Common myeloid progenitor, CD34-positive (primary cell): ENCODE results near the gene UHMK1.

Experiments used
- CTCF ChIA-PET: fragments of 350-600 bp; sonication (Branson Sonifier 250); formaldehyde crosslinking; loops from one replicate; lab custom pipeline; 2021; ENCODE audit warnings: antibody characterized with exemption; lab: Charles Lee
- POLR2A ChIA-PET: fragments of 350-600 bp; sonication (Branson Sonifier 250); formaldehyde crosslinking; loops from one replicate; lab custom pipeline; 2021; ENCODE audit warnings: antibody characterized with exemption; lab: Charles Lee
- DNase-seq, 3 donors: peaks; one replicate each; pipeline versions ENCODE4 v3.0.0 to v3.0.0-alpha.2; 2013
- H3K27ac ChIP-seq, 2 experiments: 1 replicate in 1 of 2; 2 replicates in 1 of 2; pipeline ENCODE4 v1.7.0; 2013; ENCODE audit warnings: inconsistent platforms in 2 of 2, low read length in 2 of 2, mild to moderate bottlenecking in 2 of 2, low read depth in 1 of 2, moderate library complexity in 1 of 2; ENCODE audit not compliant: severe bottlenecking in 2 of 2, insufficient read depth in 1 of 2, poor library complexity in 1 of 2
- H3K27me3 ChIP-seq, 5 experiments: replicated peaks in 2 of 5; 1 replicate in 3 of 5; 2 replicates in 2 of 5; pipeline versions ENCODE4 v1.6.1 to v1.7.0; 2013; ENCODE audit warnings: low read length in 4 of 5, mild to moderate bottlenecking in 2 of 5, moderate library complexity in 2 of 5, inconsistent platforms in 1 of 5; ENCODE audit not compliant: insufficient read depth in 5 of 5, control insufficient read depth in 4 of 5
- H3K36me3 ChIP-seq, 4 experiments: 1 replicate in 2 of 4; 2 replicates in 2 of 4; pipeline versions ENCODE4 v1.6.1 to v1.7.0; 2013; ENCODE audit warnings: low read length in 3 of 4, control low read depth in 1 of 4, mild to moderate bottlenecking in 1 of 4; ENCODE audit not compliant: control insufficient read depth in 4 of 4, insufficient read depth in 4 of 4
- H3K4me1 ChIP-seq, 4 experiments: 1 replicate in 3 of 4; 2 replicates in 1 of 4; pipeline versions ENCODE4 v1.6.1 to v1.7.1; 2013; ENCODE audit warnings: low read length in 3 of 4, mild to moderate bottlenecking in 3 of 4, control low read depth in 1 of 4, inconsistent platforms in 1 of 4, moderate library complexity in 1 of 4; ENCODE audit not compliant: control insufficient read depth in 4 of 4, insufficient read depth in 4 of 4; ENCODE audit errors: control extremely low read depth in 1 of 4
- H3K4me3 ChIP-seq, 7 experiments: 1 replicate in 4 of 7; 2 replicates in 3 of 7; pipeline versions ENCODE4 v1.5.1 to v1.7.0; 2013; ENCODE audit warnings: mild to moderate bottlenecking in 7 of 7, low read length in 6 of 7, moderate library complexity in 6 of 7, inconsistent platforms in 2 of 7, low read depth in 2 of 7, control low read depth in 1 of 7; ENCODE audit not compliant: insufficient read depth in 4 of 7, control insufficient read depth in 1 of 7; ENCODE audit errors: extremely low read depth in 1 of 7
- H3K9me3 ChIP-seq, 5 experiments: 1 replicate in 4 of 5; 2 replicates in 1 of 5; pipeline versions ENCODE4 v1.6.1 to v1.7.1; 2013; ENCODE audit warnings: low read length in 4 of 5, mild to moderate bottlenecking in 2 of 5, inconsistent platforms in 1 of 5, low read depth in 1 of 5, moderate library complexity in 1 of 5; ENCODE audit not compliant: control insufficient read depth in 4 of 5, insufficient read depth in 2 of 5; ENCODE audit errors: control extremely low read depth in 1 of 5
- WGBS: methylation state at CpG from one replicate; pipeline ENCODE4 v1.1.5; 2013; ENCODE audit not compliant: insufficient coverage; 5-methylcytosine and 5-hydroxymethylcytosine counted together

The UHMK1 gene

DNA sequence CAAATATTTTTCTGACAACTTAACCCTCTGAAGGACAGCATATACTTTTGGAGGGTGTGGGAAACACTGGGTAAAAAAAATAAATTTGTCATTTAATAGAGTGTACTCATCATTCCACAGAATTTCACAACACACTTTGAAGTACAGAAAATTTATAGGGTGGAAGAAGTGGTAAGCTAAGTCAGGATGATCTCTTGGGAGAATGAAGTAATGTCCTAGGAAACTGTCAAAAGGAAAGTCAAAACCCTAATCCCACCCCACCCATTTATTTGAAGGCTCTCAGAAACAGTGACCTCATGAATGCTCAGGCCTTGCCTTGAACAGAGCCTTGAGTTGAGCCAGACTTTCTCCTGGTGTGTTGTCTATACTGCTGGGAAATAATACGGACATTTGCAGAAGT is 56.6 kb downstream of the UHMK1 start:
- POLR2A ChIA-PET = no interaction called here
- H3K9me3 ChIP-seq = no peaks in the 10 kb centered on the region
- DNase-seq = no peak
- CTCF ChIA-PET = interaction anchor here (0.7 kb wide), 1 partner anchor 12 kb away, joined by 3 read pairs; no protein-coding TSS in a partner anchor
- no CpG with 5 or more reads among the region's 1 CpG for WGBS
- H3K27me3 ChIP-seq = no peaks in the 10 kb centered on the region
- H3K27ac ChIP-seq = no peak overlapping the region
- no peaks in the 10 kb centered on the region for H3K36me3 ChIP-seq
- H3K4me3 ChIP-seq = no peak overlapping the region
- H3K4me1 ChIP-seq = no peaks in the 10 kb centered on the region

- no peaks in the 10 kb centered on the region for H3K27me3 ChIP-seq
- peaks cover 4 to 14% (median 11%) of the 10 kb centered on the region in 4 experiments for H3K4me1 ChIP-seq
- DNase-seq = no peak
- WGBS = 90% methylated on average over 3 of the region's 3 CpGs
- no peaks in the 10 kb centered on the region for H3K36me3 ChIP-seq
- CTCF ChIA-PET = no interaction called here
- POLR2A ChIA-PET = no interaction called here
- H3K4me3 ChIP-seq = no peak overlapping the region
- H3K27ac ChIP-seq = no peak overlapping the region
- peaks cover 0 to 1% (median 0%) of the 10 kb centered on the region in 5 experiments for H3K9me3 ChIP-seq
Measured at GRCh38 chr1:162557536-162557935, 59.9 kb downstream of the UHMK1 start.

- 58% methylated on average over 4 of the region's 9 CpGs for WGBS
- H3K27me3 ChIP-seq = no peaks in the 10 kb centered on the region
- peaks cover 0 to 1% (median 0%) of the 10 kb centered on the region in 5 experiments for H3K9me3 ChIP-seq
- H3K4me3 ChIP-seq = peak overlapping the region; percentile 43 to 86 (median 82)
- H3K27ac ChIP-seq = peak overlapping the region in 1 of 2 experiments; percentile 59
- no peaks in the 10 kb centered on the region for H3K36me3 ChIP-seq
- DNase-seq = peak in 1 of 3 donors; percentile 48
- POLR2A ChIA-PET = no interaction called here
- CTCF ChIA-PET = no interaction called here
- peaks cover 4 to 23% (median 13%) of the 10 kb centered on the region in 4 experiments for H3K4me1 ChIP-seq
Measured at GRCh38 chr1:162560303-162561036, 62.9 kb downstream of the UHMK1 start.

DNA sequence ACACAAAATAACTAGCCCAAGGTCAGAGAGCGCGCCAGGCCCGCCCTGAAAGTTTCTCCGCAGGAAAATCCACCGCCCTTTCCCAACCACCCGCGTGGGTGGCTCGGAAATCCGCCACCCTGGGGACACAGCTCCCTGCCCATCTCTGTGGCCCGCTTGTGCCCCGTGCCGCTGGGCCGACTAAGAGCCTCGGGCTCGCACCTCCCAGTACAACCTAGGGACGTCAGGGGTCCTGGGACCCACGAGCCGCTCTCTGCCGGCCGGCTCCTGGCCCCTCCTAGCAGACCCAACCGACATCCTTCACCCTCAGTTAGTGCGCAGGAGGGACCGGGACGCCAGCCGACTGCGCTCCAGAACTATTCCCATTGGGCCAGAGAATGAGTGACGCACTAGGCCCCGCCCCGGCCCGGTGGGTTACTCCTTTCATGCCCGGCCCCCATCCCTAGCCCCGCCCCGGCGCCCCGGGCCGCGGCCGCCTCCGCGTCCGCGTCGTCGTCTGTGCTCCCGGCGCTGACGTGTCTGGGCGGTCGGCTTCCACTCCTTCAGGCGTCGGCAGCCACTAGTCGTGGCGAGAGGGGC is 63.5 kb downstream of the UHMK1 start:
- under 1% methylated on average over 53 of the region's 53 CpGs for WGBS
- H3K4me3 ChIP-seq = peak overlapping the region; percentile 43 to 86 (median 82)
- H3K27ac ChIP-seq = peak overlapping the region in 1 of 2 experiments; percentile 82
- ChIA-PET POLR2A (no interaction called here), CTCF (no interaction called here)
- H3K4me1 ChIP-seq = peaks cover 4 to 23% (median 13%) of the 10 kb centered on the region in 4 experiments
- H3K27me3 ChIP-seq = no peaks in the 10 kb centered on the region
- H3K36me3 ChIP-seq = no peaks in the 10 kb centered on the region
- peak; percentile 93 to 97 (median 96) for DNase-seq
- H3K9me3 ChIP-seq = peaks cover 0 to 1% (median 0%) of the 10 kb centered on the region in 5 experiments

DNA sequence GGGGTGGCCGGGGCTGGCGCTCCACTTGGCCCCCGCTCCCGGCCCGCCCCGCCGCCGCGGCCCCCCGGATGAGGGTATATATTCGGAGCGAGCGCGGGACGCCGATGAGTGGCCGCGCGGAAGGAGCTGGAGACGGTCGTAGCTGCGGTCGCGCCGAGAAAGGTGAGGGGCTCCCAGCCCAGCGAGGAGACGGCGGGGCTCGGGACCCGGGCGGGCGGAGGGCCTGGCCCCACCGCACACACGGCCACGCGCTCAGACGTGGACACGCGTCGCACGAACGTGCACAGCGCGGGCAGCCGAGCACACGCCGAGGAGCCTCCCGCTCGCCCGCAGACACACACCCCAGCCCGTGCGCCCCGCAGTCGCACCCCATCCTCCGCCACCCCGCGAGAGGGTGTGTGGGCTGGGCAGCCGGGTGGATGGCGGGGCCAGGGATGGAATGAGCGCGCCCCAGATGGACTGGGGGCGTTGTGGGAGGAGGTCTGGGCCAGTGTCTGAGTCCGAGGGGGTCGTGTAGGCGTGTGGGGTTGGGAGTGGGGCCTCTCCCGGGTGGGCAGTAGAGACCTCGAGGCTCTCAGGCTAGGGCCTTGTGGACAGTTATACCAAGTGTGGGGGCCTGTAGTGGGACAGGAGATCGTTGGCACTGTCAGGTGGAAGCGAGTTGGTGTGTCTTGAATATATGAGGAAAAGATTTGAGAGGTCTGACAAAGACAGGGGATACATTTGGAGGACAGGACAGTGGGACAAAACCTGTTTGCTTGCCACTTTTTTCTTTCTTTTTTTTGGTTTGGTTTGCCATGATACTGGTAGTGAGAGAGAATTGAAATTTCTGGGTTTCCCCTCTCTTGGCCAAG is 64.2 kb downstream of the UHMK1 start, which contains the start of gene UAP1:
Gene UAP1, plus strand, starts transcription at position 107 of the 854 bp plus-strand sequence. CDS start 4,347 bp downstream, outside the sequence.
- Histone ChIP-seq H3K27me3 (no peaks in the 10 kb centered on the region), H3K9me3 (peaks cover 0 to 1% (median 0%) of the 10 kb centered on the region in 5 experiments), H3K27ac (peak within 1 kb of the TSS in 1 of 2 experiments; percentile 82), H3K36me3 (peaks cover 0 to 3% (median under 1%) of the 10 kb centered on the region in 4 experiments), H3K4me1 (peaks cover 4 to 23% (median 13%) of the 10 kb centered on the region in 4 experiments), H3K4me3 (peak within 1 kb of the TSS; percentile 43 to 86 (median 82))
- POLR2A ChIA-PET = no interaction called here
- CTCF ChIA-PET = no interaction called here
- DNase-seq = peak in 2 of 3 donors; percentile 5 to 29
- 0% methylated on average over 60 of the region's 69 CpGs for WGBS

GRCh38 chr1:162562470-162562828 is 64.8 kb downstream of the UHMK1 start:
- DNase-seq = peak in 1 of 3 donors; percentile 26
- Histone ChIP-seq H3K27ac (peak overlapping the region in 1 of 2 experiments; percentile 82), H3K4me3 (peak overlapping the region in 6 of 7 experiments; percentile 66 to 86 (median 82)), H3K4me1 (peaks cover 4 to 23% (median 13%) of the 10 kb centered on the region in 4 experiments), H3K27me3 (no peaks in the 10 kb centered on the region), H3K9me3 (peaks cover 0 to 1% (median 0%) of the 10 kb centered on the region in 5 experiments), H3K36me3 (peaks cover 0 to 7% (median 4%) of the 10 kb centered on the region in 4 experiments)
- POLR2A ChIA-PET = no interaction called here
- CTCF ChIA-PET = no interaction called here
- 100% methylated on average over 1 of the region's 5 CpGs for WGBS
